Iris pigment epithelial cell (primary cell): ENCODE data around the gene MED13.
"Not testable (repeated sequence)": the region's sequence is repeated elsewhere in the genome, so short reads cannot be mapped to it uniquely, and the experiment has no call there.

ENCODE experiments used
- DNase-seq: peaks from one replicate; pipeline ENCODE4 v3.0.0-alpha.2; 2011; ENCODE audit warnings: low read depth

Gene MED13

GRCh38 chr17:61907361-61907760, 157.7 kb downstream of the MED13 start:
- no peak for DNase-seq

- DNase-seq: no peak
Measured at GRCh38 chr17:61904094-61904710, 160.9 kb downstream of the MED13 start.

GRCh38 chr17:61903251-61903650, 161.8 kb downstream of the MED13 start:
- no peak for DNase-seq

GRCh38 chr17:61897548-61898180, 167.4 kb downstream of the MED13 start:
- DNase-seq: no peak

- no peak for DNase-seq
Measured at GRCh38 chr17:61895391-61895790, 169.7 kb downstream of the MED13 start.

GRCh38 chr17:61894310-61894709, 170.8 kb downstream of the MED13 start:
- not testable (repeated sequence) for DNase-seq
